ENCODE data around the gene CYB5B.

CYB5B gene, protein sequence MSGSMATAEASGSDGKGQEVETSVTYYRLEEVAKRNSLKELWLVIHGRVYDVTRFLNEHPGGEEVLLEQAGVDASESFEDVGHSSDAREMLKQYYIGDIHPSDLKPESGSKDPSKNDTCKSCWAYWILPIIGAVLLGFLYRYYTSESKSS

DNA sequence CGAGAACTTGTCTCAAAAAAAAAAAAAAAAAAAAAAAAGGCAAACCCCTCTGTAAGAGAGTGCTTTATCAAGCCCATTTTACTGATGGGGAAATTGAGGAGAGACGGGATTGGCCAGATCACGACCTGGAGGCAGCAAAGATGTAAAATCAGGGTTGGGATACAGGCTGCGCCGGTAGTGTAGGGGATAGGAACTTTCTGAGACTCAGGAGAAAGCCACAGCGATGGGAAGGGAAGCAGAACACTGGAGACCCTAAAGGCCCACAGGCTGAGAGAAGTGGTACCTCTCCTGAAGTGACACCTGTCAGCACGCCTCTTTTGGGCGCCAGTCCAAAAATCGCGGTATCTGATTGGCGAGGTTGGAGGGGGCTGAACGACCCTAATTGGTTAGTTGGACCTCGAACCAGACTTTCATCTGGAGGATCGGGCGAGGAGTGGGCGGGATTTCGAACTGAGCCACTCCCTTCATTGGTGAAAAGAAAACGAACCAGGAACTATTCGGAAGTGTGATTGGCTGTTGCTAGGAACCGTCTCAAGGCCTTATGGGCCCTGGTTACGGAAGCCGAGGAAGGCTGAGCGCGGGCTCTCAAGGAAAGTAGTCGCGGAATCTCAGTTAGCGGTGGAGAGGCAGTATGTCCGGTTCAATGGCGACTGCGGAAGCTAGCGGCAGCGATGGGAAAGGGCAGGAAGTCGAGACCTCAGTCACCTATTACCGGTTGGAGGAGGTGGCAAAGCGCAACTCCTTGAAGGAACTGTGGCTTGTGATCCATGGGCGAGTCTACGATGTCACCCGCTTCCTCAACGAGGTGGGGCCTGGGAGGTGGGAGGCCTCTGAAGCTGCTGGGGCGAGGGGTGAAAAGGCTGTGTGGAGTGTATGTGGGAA is at the start of gene CYB5B:
TSS of gene CYB5B (plus strand) at position 567 of the 882 bp plus-strand sequence. CDS start at position 632, 65 bp downstream.
- peak; percentile 86 for DNase-seq

DNA sequence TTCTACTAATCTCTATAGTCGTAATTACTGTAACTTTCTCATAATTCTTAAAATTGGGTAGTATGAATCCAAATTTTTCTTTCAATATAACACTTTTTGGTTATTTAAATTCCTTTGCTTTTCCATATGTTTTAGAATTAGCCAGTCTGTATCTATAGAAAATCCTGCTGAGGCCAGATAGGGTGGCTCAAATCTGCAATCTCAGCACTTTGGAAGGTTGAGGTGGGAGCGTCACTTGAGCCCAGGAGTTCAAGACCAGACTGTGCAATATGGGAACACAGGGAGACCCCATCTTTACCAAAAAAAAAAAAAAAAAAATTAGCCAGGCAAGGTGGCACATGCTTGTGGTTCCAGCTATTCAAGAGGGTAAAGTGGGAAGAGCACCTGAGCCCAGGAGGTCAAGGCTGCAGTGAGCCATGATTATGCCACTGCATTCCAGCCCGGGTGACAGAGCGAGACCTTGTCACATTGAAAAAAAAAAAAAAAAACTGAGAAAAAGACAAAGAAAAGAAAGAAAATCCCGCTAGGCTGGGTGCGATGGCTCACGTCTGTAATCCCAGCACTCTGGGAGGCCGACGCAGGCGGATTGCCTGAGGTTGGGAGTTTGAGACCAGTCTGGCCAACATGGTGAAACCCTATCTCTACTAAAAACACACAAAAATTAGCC is 47.9 kb upstream of the CYB5B start:
- no peak for DNase-seq

DNA sequence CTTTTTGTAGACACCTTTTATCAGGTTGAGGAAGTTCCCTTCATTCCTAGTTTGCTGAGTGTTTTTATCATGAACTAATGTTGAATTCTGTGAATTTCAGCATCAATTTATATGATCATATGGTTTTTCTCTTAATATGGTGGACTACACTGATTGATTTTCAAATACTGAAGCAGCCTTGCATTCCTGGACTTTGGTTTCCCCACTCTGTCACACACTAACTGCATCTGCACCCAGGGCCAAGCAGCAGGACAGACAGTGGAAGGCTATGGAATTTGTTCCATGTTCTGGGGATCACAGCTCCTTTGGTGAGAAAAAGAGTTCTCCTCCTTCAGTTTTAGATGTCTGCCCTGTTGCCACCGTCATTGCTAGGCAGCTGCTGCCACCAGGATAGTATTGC is 46.4 kb upstream of the CYB5B start:
- DNase-seq: no peak

DNA sequence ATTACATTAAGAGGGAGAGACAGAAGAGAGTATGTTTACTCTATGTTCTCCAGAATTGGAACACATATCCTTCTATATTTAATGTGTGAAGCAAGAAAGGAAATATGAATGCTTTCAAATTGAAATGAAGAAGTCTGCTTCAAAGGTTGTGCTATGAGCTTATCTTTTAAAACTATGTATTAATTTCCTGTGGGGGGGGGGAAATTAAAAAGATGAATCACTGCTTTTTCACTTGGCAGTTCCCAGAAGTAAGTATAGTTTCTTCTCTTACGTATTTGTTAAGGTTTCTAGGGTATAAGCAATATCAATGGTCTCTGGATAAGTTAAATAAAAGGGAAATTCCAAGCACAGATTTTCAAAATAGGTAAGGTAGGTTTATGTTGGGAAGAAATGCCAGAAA is 45.7 kb upstream of the CYB5B start:
- no peak for DNase-seq

DNA sequence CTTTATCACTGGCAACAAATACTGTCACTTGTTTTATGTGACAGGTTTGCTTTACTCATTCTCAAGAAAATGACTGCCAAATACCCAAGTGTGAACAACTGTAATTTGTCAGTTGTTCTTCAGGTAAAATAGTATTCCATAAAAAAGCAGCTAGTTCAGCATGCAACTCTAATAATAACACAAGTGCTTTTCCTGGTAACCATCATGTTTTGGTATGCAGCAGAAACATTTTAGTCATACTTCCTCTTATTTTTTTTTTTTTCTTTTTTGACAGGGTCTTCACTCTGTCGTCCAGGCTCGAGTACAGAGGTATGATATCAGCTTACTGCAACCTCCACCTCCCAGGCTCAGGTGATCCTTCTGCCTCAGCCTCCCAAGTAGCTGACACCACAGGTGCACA is 43.2 kb upstream of the CYB5B start:
- no peak for DNase-seq

DNA sequence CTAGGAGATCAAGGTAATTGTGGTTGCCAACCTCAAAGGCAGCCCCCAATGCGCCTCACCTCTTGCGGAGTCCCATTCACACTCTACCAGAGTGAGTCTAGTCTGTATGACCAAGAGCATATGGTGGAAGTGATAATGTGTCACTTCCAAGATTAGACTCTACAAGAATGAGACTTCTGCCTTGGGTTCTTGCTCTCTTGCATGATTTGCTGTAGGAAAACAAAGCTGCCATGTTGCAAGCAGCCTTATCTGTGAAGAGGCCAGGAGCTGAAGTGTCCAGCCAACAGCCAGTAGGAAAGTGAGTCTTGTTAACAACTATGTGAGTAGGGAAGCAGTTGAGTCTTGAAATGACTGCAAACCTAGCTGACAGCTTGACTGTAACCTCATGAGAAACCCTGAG is 42.0 kb upstream of the CYB5B start:
- DNase-seq: no peak

DNA sequence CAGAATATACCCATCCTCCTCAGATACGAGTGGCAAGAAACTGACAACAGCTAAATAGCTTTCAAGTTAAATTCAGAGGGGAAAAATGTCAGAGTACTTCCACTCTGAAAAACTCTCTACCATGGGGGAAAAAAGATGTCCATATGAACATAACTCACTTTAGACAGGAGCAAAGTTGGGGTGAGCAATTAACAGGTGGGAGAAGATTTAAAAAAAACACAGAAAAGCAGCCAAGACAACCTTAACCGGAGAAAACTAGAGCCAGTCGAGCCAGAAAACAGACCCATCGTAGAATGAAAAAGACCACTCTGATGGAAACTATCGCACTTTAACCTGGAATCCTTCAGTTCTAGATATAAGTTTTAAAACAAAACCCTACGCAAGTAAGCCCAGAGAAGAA is 39.4 kb upstream of the CYB5B start:
- no peak for DNase-seq

DNA sequence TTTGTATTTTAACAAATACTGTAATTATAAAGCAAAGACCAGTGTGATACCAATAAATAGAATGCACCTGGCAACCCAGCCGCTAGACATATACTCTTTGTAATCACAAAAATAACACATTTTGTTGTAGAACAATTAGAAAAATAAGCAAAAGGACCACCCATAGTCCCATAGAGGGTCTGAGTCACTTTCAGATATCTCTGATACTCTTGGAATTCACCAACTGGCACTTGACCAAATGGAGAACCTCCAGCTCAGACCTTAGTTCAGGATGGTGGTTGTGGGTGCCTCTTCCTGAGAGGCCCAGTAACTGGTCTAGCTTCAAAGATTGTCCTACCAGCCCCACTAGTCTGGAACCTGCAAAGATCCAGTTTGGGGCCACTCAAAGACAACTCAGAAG is 37.8 kb upstream of the CYB5B start:
- DNase-seq: no peak

DNA sequence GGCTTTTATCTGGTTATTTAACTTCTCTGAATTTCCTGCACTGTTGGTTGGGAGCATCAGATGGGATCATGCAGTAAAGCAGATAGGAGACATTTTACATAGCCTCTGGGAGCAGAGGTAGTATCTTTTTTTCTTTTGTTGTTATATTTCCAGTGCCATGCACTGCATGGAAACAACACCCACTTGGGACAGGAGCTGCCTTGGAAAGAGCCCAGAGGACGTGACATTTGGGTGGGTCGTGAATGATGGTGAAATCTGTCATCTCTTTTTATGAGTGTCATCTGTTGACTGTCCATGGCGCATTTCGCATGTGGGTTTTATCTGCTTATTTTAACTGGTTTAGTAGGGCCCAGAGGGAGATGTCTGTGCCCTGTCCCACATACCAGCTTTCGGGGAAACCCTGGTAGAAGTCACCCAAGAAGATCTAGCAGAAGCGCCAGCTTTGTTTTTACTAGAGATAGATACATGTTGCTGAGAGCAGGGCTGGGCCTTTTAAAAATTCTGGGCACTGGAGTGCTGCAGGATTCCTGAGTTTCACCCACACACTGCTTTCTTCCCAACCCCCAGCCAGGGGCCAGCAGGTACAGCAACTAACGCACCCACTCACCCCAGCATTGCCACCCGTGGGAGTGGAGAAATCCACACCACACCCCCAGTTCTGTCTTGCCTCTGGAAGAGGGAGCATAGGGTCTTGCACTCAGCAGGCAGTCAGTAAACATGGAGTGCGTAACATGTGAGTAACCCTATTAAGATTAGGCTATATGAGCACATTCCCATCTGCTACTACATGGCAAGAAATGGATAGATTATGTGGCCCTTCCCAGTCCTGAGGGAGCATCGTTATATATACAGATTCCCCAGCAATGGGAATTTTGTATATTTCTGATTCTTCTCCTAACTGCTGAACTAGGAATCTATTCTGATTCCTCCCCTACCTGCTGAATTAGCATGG is 30.2 kb upstream of the CYB5B start:
- no peak for DNase-seq

DNA sequence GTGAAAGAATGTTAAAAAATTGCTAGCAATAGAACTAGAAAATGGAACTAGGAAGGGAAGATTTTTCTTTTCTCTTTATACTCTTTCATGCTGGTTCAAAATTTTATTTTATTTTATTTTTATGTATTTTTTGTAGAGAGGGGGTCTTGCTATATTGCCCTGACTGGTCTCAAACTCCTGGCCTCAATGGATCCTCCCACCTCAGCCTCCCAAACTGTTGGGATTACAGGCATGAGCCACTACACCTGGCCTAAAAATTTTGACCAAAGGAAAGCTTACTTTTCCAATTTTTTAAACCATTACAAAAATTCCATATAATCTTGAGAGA is 28.6 kb upstream of the CYB5B start:
- no peak for DNase-seq

DNA sequence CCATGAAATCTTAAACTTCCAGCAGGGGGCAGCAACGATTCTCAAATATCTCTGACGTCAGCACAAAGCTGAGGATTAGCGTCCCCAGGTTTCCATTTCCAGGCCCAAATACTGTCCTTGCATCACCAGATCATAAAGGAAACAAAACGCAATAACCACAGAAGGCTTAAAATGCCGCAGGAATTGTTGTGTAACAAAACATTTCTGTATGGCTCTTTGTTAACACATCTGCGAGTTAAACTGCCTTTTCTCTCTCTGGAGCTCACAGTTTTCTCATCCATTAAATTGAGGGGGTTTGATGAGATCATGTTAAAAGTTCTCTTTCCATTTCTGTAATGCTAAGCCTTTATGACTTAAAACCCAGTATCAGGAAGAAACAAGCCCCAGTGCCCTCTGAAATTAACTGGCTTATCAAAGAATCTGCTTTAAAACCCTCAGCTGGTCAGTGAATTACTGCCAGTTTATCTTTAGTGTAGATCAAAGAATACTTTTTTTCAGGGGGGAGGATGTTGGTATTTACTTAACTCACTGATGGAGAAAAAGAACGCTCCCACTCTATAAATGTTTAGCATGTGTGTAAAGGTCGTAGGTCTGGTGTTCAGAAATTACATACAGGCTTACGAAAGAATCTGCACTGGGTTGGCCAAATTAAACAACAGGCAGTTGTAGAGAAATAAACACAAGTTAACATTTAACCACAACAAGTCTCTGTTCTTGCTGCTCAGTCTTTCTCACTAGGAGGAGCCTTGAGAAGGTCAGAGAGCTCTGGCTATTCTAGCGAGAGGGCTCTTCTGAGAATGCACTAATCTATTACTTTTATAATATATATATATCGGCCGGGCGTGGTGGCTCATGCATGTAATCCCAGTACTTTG is 28.0 kb upstream of the CYB5B start:
- peak; percentile 22 for DNase-seq

DNA sequence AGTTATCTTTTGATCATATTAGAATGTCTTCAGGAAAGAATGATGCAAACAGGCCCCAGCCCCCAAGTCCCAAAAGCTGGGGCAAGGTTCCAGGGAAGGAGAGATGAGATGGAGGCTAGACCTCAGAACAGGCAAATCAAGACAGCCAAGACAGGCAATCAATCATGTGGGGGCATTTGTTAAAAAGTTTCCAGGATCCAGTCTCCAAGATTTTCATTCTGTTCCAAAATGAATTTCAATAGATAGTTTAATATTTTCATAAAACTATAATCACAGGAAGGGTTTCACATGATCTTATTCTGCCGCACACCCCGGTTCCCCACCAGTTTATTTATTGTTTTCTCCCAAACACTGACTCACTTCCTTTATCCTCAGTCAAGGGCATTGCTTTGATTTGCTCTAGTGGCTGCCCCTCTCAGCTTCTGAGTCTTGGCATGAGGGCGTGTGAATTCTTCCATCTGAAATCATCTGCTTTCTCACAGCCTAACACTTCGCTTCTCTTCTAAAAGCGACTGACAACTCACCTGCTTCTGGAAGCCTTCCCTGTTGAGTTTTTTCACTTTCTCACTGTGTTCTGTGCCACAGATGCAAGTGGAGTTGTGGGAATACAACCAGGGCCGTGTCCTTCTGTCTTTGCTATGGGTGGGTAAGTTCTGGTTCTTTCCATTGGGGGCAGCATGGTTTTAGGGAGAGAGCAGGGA is 26.4 kb upstream of the CYB5B start:
- no peak for DNase-seq

DNA sequence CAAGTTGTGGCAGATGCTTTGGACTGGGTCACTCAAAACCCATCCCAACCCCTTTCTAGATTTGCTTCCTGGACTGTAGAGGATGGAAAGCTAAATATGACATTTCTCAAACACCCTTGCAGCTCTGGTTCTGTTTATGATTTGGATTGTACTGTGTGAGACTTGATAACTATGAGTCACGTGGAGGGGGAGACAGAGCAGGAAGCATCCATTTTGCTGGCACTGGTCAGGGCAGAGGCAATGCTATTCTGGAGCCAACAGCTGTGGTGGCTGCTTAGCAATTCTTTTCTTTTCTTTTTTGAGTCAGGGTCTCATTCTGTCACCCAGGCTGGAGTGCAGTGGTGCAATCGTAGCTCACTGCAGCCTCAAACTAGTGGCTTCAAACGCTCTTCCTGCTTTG is 25.1 kb upstream of the CYB5B start:
- DNase-seq: no peak

DNA sequence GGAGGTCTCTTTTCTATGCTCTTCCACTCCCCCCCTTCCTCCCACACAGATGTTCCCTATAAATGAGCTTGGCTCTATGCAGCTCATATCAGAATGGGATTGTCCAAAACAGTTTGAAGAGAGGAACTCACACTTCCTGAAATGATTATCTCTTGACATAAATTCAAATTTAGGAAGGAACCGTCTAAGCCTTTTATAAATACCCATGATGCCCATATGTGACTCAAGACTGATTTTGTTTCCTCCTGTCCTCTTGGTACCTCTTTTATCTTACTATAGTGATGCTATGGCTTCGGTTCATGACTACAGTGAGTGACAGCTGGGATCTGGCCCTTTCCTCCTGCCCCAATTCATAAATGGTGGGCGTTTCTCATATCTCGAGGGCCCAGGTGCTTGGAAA is 22.0 kb upstream of the CYB5B start:
- no peak for DNase-seq

DNA sequence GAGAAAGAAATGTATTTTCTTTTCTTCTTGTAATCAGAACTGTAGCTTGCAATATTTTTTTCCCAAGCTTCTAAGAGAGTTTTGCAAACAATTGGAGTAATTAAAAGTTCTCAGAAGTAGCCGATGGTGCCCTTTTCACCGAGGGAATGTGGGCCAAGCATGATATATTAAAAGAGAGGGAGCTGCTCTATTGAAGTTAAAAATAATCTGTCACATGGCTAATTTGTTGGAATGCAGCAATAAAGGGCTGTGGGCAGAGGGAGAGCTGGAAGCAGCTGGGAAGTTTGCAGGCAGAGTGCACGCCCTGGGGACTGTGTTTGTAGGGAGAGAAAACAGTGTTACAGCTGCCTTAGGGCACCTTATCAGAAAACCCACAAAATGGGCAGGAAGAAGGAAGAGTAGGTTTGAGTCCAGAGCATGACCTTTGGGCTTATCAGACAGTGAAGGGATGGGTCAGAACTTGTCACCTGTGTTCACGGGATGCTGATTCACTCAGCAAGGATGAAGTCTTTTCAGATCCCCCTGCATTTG is 20.1 kb upstream of the CYB5B start:
- DNase-seq: no peak

DNA sequence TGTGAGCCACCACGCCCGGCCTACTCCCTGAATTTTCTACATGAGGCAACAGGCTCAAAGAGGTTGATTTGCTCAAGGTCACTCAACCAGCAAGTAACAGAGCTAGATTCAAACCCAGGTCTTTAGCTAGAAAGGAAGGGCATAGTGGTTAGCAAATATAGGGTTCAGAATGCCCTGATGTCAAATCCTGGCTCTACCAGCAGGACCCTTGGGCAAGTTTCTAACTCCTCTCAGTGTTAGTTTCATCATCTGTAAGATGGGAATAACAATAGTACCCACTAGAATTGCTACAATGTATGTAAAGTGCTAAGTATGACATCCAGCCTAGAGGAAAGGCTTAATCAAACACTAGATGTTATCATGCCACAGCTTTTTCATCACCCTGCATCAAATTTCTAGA is 19.1 kb upstream of the CYB5B start:
- DNase-seq: no peak

DNA sequence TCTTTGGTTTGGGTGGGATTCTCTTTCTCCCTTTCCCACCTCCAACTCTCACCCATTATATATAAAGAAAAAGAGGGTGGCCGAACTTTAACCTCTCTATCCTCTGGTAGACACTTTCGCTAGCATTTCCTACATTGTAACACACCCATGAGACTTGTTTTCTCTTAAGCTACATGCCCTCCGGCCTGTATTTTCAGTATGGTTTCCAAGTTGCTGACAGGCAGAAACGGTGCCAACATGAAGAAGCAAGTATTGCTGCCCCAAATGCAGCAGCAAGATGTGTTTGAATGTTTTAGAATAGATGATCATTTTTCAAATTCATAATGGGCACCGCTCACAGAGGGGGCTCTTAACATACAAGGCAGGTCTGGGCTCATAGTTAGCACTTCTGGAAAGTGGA is 18.7 kb upstream of the CYB5B start:
- DNase-seq: no peak

DNA sequence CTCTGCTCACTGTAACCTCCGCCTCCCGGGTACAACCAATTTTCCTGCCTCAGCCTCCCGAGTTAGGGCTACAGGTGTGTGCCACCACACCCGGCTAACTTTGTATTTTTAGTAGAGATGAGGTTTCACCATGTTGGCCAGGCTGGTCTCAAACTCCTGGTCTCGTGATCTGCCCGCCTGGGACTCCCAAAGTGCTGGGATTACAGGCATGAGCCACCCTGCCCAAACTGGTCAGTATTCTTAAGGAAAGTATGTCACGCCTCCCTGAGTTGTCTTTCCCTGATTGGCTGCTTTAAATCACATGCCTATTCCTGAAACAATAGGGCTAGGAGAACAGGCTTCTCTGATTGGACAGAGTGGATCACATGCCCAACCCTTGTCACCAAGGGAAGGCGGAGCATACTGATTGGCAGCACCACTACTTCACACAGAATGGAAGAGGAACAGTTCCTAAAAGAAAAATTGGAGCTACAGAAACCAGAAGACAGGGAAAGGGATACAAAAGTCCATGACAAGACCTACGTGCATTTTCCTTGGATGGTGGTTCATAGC is 17.6 kb upstream of the CYB5B start:
- no peak for DNase-seq

DNA sequence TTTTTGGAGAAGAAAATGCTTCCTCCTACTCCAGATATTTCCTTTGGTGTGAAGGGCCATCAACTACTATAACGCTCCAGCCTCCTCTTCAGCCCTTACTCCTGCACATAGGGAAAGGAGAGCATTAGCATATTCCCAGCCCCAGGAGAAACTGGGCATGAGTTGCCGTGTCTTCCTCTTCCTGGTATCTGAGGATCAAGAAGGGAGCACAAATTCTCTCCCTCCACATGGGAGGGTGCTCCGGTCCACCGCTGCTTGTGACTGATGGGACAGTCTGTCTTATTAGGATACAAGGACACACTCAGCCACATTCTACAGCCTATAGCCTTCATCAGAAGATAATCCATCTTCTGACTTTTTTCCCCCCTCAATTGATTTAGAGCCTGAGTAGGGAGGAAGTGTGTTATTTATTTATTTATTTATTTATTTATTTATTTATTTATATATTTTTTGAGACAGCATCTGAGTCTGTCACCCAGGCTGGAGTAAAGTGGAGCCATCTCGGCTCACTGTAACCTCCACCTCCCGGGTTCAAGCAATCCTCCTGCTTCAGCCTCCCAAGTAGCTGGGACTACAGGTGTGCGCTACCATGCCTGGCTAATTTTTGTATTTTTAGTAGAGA is 16.6 kb upstream of the CYB5B start:
- DNase-seq: no peak

DNA sequence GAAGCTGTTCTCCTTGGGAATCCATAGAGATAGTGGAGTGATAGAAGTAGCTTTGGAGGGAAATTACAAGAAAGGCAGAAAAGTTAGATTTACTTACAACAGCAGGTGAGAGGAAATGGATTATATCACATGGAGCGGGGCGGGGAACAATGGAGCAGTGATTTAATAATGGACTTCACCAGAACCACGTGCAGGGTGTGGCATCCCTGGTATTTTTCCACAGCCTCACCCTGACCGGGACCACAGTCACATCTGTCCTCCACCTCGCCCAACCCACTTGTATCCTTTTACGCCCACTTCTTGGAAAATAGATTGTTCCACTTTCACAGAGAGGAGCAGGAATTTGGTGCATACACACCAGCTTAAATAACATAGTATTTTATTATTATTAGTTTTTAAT is 15.9 kb upstream of the CYB5B start:
- DNase-seq: no peak

Measured in NCI-H1417 treated with DMSO at 0.1 percent for 48 hours (cell line).